ENCODE data around the gene ACER2. TPM values are rescaled to one million over a fixed set of nuclear protein-coding genes. Genes with fewer than 3 reads are reported as not detected.

Gene ACER2
- total RNA-seq, 1 experiment from 2014 or later, result 9.6 TPM

DNA sequence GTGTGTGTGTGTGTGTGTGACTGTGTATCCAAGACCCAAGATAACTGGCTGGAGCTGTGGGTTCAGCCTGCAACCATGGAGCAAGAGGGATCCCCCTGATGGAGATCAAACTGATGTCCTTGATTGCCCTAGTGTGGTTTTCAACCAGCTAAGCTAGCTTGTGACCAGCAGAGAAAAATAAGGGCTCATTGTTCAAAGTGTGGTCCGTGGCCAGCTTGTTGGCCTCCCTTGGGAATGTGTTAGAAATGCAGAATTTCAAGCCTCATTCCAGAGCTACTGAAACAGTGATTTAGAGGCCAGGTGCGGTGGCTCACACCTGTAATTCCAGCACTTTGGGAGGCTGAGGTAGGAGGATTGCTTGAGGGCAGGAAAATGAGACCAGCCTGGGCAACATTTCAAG is 79.9 kb downstream of the ACER2 start:
- Histone ChIP-seq H4K5ac (ENCODE audit: insufficient read length, low read depth, low read length) (no peak overlapping the region), H2BK120ac (ENCODE audit: low read depth, low read length, poor library complexity, severe bottlenecking) (no peak overlapping the region), H3K23me2 (ENCODE audit: insufficient read length, low read depth, low read length, poor library complexity, severe bottlenecking) (no peaks in the 10 kb centered on the region), H3K9ac (ENCODE audit: extremely low read depth, insufficient read length, low read length) (no peak overlapping the region), H2BK5ac (ENCODE audit: insufficient read length, low read length) (no peak overlapping the region), H3K79me1 (ENCODE audit: insufficient read depth, low read depth, low read length, poor library complexity, severe bottlenecking) (no peaks in the 10 kb centered on the region), H3K14ac (ENCODE audit: insufficient read depth, low read length) (no peak overlapping the region), H4K91ac (ENCODE audit: insufficient read length, low read depth, low read length) (no peak overlapping the region), H3K27me3 (ENCODE audit: insufficient read depth, low read length) (no peaks in the 10 kb centered on the region), H3T11ph (ENCODE audit: low read length) (no peak overlapping the region), H4K20me1 (ENCODE audit: control insufficient read depth, insufficient read depth, insufficient read length) (no peaks in the 10 kb centered on the region), H3K4ac (ENCODE audit: low read depth, low read length) (no peak overlapping the region), H3K27ac (ENCODE audit: insufficient read length, low read depth, low read length) (no peak overlapping the region), H3K18ac (ENCODE audit: insufficient read length, low read depth, low read length) (no peak overlapping the region), H3K23ac (ENCODE audit: insufficient read length, low read depth, low read length) (no peak overlapping the region), H2BK12ac (ENCODE audit: insufficient read length, low read depth, low read length) (no peak overlapping the region), H3K9me3 (ENCODE audit: control insufficient read depth, low read depth, low read length) (no peaks in the 10 kb centered on the region), H2AK5ac (ENCODE audit: insufficient read length, low read length) (no peak overlapping the region), H3K4me1 (ENCODE audit: insufficient read depth, low read length) (no peaks in the 10 kb centered on the region), H2BK20ac (ENCODE audit: low read depth, low read length, poor library complexity, severe bottlenecking) (no peak overlapping the region), H3K56ac (ENCODE audit: insufficient read length, low read depth, low read length) (no peak overlapping the region), H2BK15ac (ENCODE audit: low read depth, low read length) (no peak overlapping the region), H3K79me2 (ENCODE audit: insufficient read depth, low read length) (no peaks in the 10 kb centered on the region), H3K4me2 (ENCODE audit: insufficient read depth, insufficient read length, low read length) (no peak overlapping the region), H4K8ac (replicated peaks; ENCODE audit: insufficient read length, low read depth, low read length) (no peak overlapping the region), H2AFZ (ENCODE audit: low read length) (no peak overlapping the region)
- no peak overlapping the region for H3K4me3 Mint-ChIP-seq
- H3K36me3 Mint-ChIP-seq (ENCODE audit: insufficient read depth in 1 of 3, low read depth in 3 of 3), result no peaks in the 10 kb centered on the region
- no CpG with 5 or more reads among the region's 2 CpGs for WGBS (ENCODE audit: extremely low coverage, insufficient read length, low lambda C conversion rate)
- no peaks in the 10 kb centered on the region for H3K9me3 Mint-ChIP-seq
- no peak overlapping the region for H3K27ac Mint-ChIP-seq
- DNase-seq, result no peak
- H3K27me3 Mint-ChIP-seq (ENCODE audit: low read depth), result no peaks in the 10 kb centered on the region; the same call in 1 of the 2 replicates
- H3K4me1 Mint-ChIP-seq, result peaks cover 4 to 5% of the 10 kb centered on the region in 2 experiments; a peak in 3 of 4 replicates
- TF ChIP-seq, protein P1, sequence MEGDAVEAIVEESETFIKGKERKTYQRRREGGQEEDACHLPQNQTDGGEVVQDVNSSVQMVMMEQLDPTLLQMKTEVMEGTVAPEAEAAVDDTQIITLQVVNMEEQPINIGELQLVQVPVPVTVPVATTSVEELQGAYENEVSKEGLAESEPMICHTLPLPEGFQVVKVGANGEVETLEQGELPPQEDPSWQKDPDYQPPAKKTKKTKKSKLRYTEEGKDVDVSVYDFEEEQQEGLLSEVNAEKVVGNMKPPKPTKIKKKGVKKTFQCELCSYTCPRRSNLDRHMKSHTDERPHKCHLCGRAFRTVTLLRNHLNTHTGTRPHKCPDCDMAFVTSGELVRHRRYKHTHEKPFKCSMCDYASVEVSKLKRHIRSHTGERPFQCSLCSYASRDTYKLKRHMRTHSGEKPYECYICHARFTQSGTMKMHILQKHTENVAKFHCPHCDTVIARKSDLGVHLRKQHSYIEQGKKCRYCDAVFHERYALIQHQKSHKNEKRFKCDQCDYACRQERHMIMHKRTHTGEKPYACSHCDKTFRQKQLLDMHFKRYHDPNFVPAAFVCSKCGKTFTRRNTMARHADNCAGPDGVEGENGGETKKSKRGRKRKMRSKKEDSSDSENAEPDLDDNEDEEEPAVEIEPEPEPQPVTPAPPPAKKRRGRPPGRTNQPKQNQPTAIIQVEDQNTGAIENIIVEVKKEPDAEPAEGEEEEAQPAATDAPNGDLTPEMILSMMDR (conservative IDR thresholded peaks at IDR 0.05), result no peak

All from H9 (cell line).